ENCODE data around the gene SART3. TPM values are rescaled to one million over a fixed set of nuclear protein-coding genes. Genes with fewer than 3 reads are reported as not detected.
A peak's percentile ranks its signal among the peaks of the same experiment; 100 is the strongest.

The SART3 gene
- total and polyA plus RNA-seq, 2 of the 4 experiments (the other 2 are of a cell fraction), result 22.6 to 37.8 TPM

DNA sequence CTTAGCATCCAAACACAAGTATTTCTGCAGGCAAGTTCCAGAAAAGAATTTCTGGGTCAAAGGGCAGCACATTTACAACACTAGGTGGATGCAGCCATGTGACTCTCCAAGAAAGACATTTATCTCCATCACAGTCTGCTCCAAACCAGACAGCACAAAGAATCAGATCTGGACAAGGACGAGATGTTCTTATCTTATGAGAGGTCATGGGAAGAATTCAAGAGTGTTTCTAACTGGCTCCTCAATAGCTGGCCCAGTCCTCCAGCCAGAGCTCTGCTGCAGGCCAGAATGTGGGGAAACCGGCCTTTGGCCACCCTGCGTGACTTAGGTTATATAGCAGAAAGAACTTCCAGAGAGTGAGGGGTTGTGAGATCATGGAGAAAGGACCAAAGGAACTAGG, 19.6 kb upstream of the SART3 start:
- Histone ChIP-seq H3K4ac (ENCODE audit: low read depth, low read length) (no peak overlapping the region; the same call in 1 of the 2 replicates), H3K4me3 (ENCODE audit: insufficient read depth, low read depth, low read length) (no peak overlapping the region), H4K5ac (ENCODE audit: low read depth, low read length) (no peak overlapping the region), H3K56ac (ENCODE audit: extremely low read depth, insufficient read depth, low read length) (no peak overlapping the region), H3K9me1 (ENCODE audit: insufficient read depth, low read length) (no peaks in the 10 kb centered on the region; the same call in none of the 2 replicates), H2AK5ac (ENCODE audit: low read depth, low read length) (no peak overlapping the region; the same call in 1 of the 2 replicates), H3K18ac (ENCODE audit: low read depth, low read length) (no peak overlapping the region), H3K9ac (ENCODE audit: low read depth, low read length) (no peak overlapping the region), H2BK20ac (ENCODE audit: low read depth, low read length) (no peak overlapping the region; the same call in 1 of the 2 replicates), H2BK120ac (ENCODE audit: low read depth, low read length) (peak overlapping the region; percentile 19; the same call in 1 of the 2 replicates), H3K9me3 (ENCODE audit: control insufficient read depth, insufficient read depth, low read length) (no peaks in the 10 kb centered on the region), H3K4me1 (ENCODE audit: control insufficient read depth, insufficient read depth, low read length) (peaks cover 3% of the 10 kb centered on the region; the same call in 1 of the 2 replicates), H2BK5ac (ENCODE audit: low read depth, low read length, poor library complexity, severe bottlenecking) (no peak overlapping the region), H2AFZ (replicated peaks; ENCODE audit: low read length, poor library complexity) (no peak overlapping the region), H3K27ac (ENCODE audit: insufficient read depth, low read length) (no peak overlapping the region), H2BK15ac (ENCODE audit: low read depth, low read length) (0 out of 3 replicates have a peak overlapping the region, but pooled peaks have one; percentile 56), H3K79me1 (ENCODE audit: low read depth in 1 of 2, low read length in 2 of 2) (no peaks in the 10 kb centered on the region), H3K23ac (ENCODE audit: low read depth, low read length) (no peak overlapping the region), H4K91ac (ENCODE audit: insufficient read depth, low read depth, low read length) (no peak overlapping the region), H2AK9ac (replicated peaks; ENCODE audit: low read depth, low read length, poor library complexity) (no peak overlapping the region), H3K27me3 (ENCODE audit: control insufficient read depth, insufficient read depth, low read length) (peaks cover 2% of the 10 kb centered on the region), H3K4me2 (ENCODE audit: low read depth, low read length) (no peak overlapping the region), H3K36me3 (ENCODE audit: control insufficient read depth, insufficient read depth, low read length) (no peaks in the 10 kb centered on the region), H4K20me1 (ENCODE audit: insufficient read depth, low read length) (no peaks in the 10 kb centered on the region), H3K14ac (replicated peaks; ENCODE audit: low read depth, low read length) (0 out of 2 replicates have a peak overlapping the region, but pooled peaks have one; percentile 14), H4K8ac (ENCODE audit: low read depth in 2 of 2, low read length in 2 of 2) (no peak overlapping the region)
- TF ChIP-seq MAZ (IDR thresholded peaks at IDR 0.05; ENCODE audit: borderline replicate concordance, low read depth, low read length) (no peak), SMC3 (IDR thresholded peaks at IDR 0.05; ENCODE audit: low read depth, low read length) (no peak), RAD21 (IDR thresholded peaks at IDR 0.05; ENCODE audit: low read length) (no peak), CTCF (conservative IDR thresholded peaks at IDR 0.05; ENCODE audit: low read depth, low read length) (no peak), BHLHE40 (IDR thresholded peaks at IDR 0.05; ENCODE audit: low read depth, low read length) (no peak)
- TF ChIP-seq, protein P1, sequence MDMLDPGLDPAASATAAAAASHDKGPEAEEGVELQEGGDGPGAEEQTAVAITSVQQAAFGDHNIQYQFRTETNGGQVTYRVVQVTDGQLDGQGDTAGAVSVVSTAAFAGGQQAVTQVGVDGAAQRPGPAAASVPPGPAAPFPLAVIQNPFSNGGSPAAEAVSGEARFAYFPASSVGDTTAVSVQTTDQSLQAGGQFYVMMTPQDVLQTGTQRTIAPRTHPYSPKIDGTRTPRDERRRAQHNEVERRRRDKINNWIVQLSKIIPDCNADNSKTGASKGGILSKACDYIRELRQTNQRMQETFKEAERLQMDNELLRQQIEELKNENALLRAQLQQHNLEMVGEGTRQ (IDR thresholded peaks at IDR 0.05; ENCODE audit: low read depth, low read length), result no peak
- DNase-seq (no peak), ATAC-seq (ENCODE audit: low read depth) (no peak)
- in situ Hi-C loops (cut with MboI; ENCODE audit: low sequenced_read_pairs), result no loop called here
- intact Hi-C loops (cut with micrococcal nuclease), result no loop called here
- CTCF ChIA-PET, result no interaction called here
- no TSS peak for BruUV-seq (replicated peaks)
- dilution Hi-C loops (cut with HindIII; ENCODE audit: low sequenced_read_pairs, unreplicated experiment), result no loop called here
- POLR2A ChIA-PET (ENCODE audit: unreplicated experiment), result no interaction called here
- no CpG with 5 or more reads among the region's 3 CpGs for WGBS, 2 experiments (ENCODE audit: extremely low coverage in 2 of 2, insufficient read length in 1 of 2)

All from IMR-90 (cell line).